ENCODE results near the gene ZFTA.

- TF ChIP-seq CTCF (IDR thresholded peaks at IDR 0.05; ENCODE audit: low read depth, low read length, poor library complexity, severe bottlenecking) (no peak), EZH2phosphoT487 (IDR thresholded peaks at IDR 0.05; ENCODE audit: borderline replicate concordance, low read length) (no peak)
Observed at GRCh38 chr11:63719987-63720386, 48.6 kb downstream of the ZFTA start.

Measured in DOHH2 (cell line).